ENCODE measurements around the gene SYT7. TPM values are rescaled to one million over a fixed set of nuclear protein-coding genes. Genes with fewer than 3 reads are reported as not detected.

Gene SYT7
- total RNA-seq, 1 donor from 2014 or later, result 7.6 TPM

DNA sequence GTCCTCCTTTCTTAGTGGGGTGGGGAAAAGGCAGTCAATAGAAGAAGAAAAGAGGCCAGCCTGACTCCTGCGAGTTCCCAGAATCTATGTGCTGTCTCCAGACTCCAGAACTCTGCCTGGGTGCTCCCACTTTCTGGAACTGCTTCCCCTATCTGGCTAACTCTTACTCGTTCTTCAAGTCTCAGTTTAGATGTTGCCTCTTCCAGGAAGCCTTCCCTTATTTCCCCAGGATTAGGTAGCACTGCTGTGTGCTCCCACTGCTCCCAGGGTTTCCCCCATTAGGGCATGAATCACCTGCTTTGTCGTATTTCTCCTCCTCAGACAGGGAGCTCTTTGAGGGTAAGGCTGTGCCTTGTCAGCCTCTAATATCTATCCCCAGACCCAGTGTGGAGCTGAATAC lies 17.5 kb upstream of the SYT7 start:
- H3K27me3 Mint-ChIP-seq (ENCODE audit: low read depth), result peaks cover 7% of the 10 kb centered on the region

DNA sequence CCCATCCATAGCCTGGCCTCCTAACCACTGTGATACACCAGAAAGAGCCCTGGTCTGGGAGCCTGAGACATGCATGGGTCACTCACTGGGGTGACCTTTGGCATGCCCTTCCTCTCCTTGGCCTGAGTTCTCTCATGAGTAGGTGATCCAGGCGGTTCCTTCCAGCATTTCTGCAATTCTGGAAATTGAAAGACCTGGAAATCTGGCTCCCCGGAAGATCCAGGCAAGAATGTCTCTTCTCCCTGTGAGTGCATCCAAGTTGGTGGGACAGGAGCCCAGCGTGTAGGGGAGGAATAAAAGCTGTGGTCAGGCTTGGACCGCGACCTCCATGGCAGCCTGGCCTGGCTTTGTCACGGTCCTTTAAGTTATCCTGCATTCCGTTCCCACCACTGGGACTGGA lies 16.1 kb upstream of the SYT7 start:
- no peak overlapping the region for H3K27ac Mint-ChIP-seq
- no peak for TF ChIP-seq CTCF (IDR thresholded peaks at IDR 0.05; ENCODE audit: unreplicated experiment)

More for the DNA sequence above, 17.5 kb upstream of the SYT7 start:
- no peak for DNase-seq (ENCODE audit: low spot score in 2 of 2, unreplicated experiment in 2 of 2)
- no peak for TF ChIP-seq CTCF (IDR thresholded peaks at IDR 0.05; ENCODE audit: unreplicated experiment)
- Mint-ChIP-seq H3K36me3 (no peaks in the 10 kb centered on the region), H3K4me3 (no peak overlapping the region), H3K27ac (no peak overlapping the region), H3K9me3 (no peaks in the 10 kb centered on the region), H3K4me1 (peaks cover 26% of the 10 kb centered on the region)

GRCh38 chr11:61596542-61596941 lies 15.7 kb upstream of the SYT7 start:
- Mint-ChIP-seq H3K9me3 (no peaks in the 10 kb centered on the region), H3K27me3 (ENCODE audit: low read depth) (peaks cover 15% of the 10 kb centered on the region), H3K27ac (no peak overlapping the region), H3K4me3 (no peak overlapping the region), H3K4me1 (peaks cover 26% of the 10 kb centered on the region), H3K36me3 (no peaks in the 10 kb centered on the region)
- no peak for TF ChIP-seq CTCF (IDR thresholded peaks at IDR 0.05; ENCODE audit: unreplicated experiment)
- DNase-seq (ENCODE audit: low spot score in 2 of 2, unreplicated experiment in 2 of 2), result no peak

More for the DNA sequence above, 16.1 kb upstream of the SYT7 start:
- peaks cover 26% of the 10 kb centered on the region for H3K4me1 Mint-ChIP-seq
- H3K36me3 Mint-ChIP-seq, result no peaks in the 10 kb centered on the region
- no peak for DNase-seq (ENCODE audit: low spot score in 2 of 2, unreplicated experiment in 2 of 2)
- H3K4me3 Mint-ChIP-seq, result no peak overlapping the region
- no peaks in the 10 kb centered on the region for H3K9me3 Mint-ChIP-seq
- peaks cover 12% of the 10 kb centered on the region for H3K27me3 Mint-ChIP-seq (ENCODE audit: low read depth)

DNA sequence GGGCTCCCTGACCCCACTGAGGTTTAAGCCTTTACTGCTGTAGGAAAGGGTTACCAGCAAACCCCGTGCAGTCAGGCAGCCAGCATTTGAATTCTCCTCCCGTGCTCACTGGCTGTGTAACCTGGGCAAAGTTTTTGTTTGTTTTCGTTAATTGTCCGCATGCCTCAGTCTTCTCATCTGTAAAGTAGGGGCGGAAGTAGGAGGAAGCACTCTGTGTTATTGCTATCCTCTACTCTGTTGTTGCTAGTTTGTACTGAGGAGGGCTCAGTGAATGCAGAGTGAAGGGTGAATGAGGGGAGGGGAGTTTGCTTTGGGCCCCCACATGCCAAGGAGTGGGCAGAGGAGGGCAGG lies 14.0 kb upstream of the SYT7 start:
- H3K9me3 Mint-ChIP-seq, result no peaks in the 10 kb centered on the region
- peaks cover 23% of the 10 kb centered on the region for H3K4me1 Mint-ChIP-seq
- H3K27ac Mint-ChIP-seq, result no peak overlapping the region
- H3K36me3 Mint-ChIP-seq, result no peaks in the 10 kb centered on the region
- DNase-seq (ENCODE audit: low spot score in 2 of 2, unreplicated experiment in 2 of 2), result no peak
- no peak for TF ChIP-seq CTCF (IDR thresholded peaks at IDR 0.05; ENCODE audit: unreplicated experiment)
- H3K4me3 Mint-ChIP-seq, result no peak overlapping the region
- peaks cover 22% of the 10 kb centered on the region for H3K27me3 Mint-ChIP-seq (ENCODE audit: low read depth)

GRCh38 chr11:61593151-61593550 lies 12.3 kb upstream of the SYT7 start:
- Mint-ChIP-seq H3K27me3 (ENCODE audit: low read depth) (peaks cover 27% of the 10 kb centered on the region), H3K27ac (no peak overlapping the region), H3K4me1 (peaks cover 23% of the 10 kb centered on the region), H3K4me3 (no peak overlapping the region), H3K36me3 (no peaks in the 10 kb centered on the region), H3K9me3 (no peaks in the 10 kb centered on the region)
- DNase-seq (ENCODE audit: low spot score in 2 of 2, unreplicated experiment in 2 of 2), result no peak
- no peak for TF ChIP-seq CTCF (IDR thresholded peaks at IDR 0.05; ENCODE audit: unreplicated experiment)

DNA sequence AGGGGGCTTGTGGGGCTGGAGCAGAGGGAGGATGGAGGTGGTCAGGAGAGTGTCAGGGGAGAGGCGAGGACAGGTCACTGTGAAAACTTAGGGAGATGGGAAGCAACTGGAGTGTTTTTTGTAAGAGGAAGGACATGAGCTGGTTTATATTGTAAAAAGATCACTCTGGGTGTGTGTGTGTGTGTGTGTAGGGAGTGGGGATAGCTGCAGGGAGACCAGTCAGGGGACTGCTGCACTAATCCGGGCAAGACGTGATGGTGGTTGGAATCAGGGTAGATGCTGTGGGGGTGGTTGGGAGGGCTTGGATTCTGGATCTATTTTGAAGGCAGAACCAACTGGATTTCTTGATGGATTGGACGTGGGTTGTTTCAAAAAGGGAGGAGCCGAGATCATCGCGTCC lies 11.3 kb upstream of the SYT7 start:
- peaks cover 26% of the 10 kb centered on the region for H3K4me1 Mint-ChIP-seq
- H3K27me3 Mint-ChIP-seq (ENCODE audit: low read depth), result peaks cover 27% of the 10 kb centered on the region
- DNase-seq (ENCODE audit: low spot score in 2 of 2, unreplicated experiment in 2 of 2), result no peak
- no peaks in the 10 kb centered on the region for H3K9me3 Mint-ChIP-seq
- no peak for TF ChIP-seq CTCF (IDR thresholded peaks at IDR 0.05; ENCODE audit: unreplicated experiment)
- no peak overlapping the region for H3K27ac Mint-ChIP-seq
- H3K4me3 Mint-ChIP-seq, result no peak overlapping the region
- H3K36me3 Mint-ChIP-seq, result no peaks in the 10 kb centered on the region

Data from mesothelial cell of epicardium (in vitro differentiated cells).